Retinal pigment epithelial cell (primary cell): ENCODE measurements around the gene NTRK3.

Experiments used
- DNase-seq: peaks from one replicate; pipeline ENCODE4 v3.0.0-alpha.2; 2010; ENCODE audit warnings: low read depth
- H3K4me3 ChIP-seq: 2 replicates; pipeline ENCODE4 v1.5.1; 2011; ENCODE audit warnings: mild to moderate bottlenecking, low read length, control low read depth, moderate library complexity
- TF ChIP-seq, protein P1 (sequence below): conservative IDR thresholded peaks from 2 replicates; pipeline ENCODE4 v1.5.1; 2011; ENCODE audit warnings: low read depth, low read length, control low read depth, inconsistent platforms

NTRK3 gene

DNA sequence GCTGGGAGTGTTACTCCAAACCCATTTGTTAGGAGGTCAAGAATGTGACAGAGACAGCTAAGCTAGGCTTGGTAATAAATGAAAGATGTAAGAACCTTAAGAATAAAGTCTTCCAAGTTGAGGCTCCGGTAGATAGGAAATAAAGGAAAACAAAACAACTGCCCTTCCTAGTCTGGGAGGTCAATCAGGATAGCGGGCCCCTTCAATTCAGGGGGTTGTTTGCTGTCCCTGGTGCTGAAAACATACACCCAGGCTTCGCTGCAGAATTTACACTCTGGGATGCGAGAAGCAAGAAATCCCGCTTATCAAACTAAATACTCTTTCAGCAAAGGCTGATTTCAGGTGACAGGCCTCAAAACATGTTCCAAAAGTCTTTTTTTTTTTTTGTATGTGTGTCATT is 393.4 kb downstream of the NTRK3 start:
- H3K4me3 ChIP-seq = no peak overlapping the region
- no peak for DNase-seq
- TF ChIP-seq, protein P1, sequence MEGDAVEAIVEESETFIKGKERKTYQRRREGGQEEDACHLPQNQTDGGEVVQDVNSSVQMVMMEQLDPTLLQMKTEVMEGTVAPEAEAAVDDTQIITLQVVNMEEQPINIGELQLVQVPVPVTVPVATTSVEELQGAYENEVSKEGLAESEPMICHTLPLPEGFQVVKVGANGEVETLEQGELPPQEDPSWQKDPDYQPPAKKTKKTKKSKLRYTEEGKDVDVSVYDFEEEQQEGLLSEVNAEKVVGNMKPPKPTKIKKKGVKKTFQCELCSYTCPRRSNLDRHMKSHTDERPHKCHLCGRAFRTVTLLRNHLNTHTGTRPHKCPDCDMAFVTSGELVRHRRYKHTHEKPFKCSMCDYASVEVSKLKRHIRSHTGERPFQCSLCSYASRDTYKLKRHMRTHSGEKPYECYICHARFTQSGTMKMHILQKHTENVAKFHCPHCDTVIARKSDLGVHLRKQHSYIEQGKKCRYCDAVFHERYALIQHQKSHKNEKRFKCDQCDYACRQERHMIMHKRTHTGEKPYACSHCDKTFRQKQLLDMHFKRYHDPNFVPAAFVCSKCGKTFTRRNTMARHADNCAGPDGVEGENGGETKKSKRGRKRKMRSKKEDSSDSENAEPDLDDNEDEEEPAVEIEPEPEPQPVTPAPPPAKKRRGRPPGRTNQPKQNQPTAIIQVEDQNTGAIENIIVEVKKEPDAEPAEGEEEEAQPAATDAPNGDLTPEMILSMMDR = no peak

DNA sequence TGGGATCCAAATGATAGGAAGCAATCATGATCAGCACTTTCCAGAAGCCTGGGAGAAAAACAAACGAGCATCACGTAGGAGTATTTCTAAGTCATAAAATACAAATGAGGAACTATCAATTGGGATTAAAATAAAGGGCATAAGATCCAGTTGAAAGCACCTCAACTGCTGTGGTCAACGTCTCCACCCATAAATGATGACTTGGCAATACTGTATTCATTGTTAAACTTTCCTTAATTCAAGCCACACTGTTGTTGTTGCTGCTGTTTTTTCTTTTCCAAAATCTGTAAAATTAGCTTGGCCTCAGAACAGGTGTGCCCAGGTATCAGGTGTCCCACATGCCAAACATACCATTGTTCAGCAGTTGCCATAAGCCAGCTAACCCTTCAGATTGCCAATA is 395.8 kb downstream of the NTRK3 start:
- DNase-seq = no peak
- TF ChIP-seq, protein P1 = no peak

DNA sequence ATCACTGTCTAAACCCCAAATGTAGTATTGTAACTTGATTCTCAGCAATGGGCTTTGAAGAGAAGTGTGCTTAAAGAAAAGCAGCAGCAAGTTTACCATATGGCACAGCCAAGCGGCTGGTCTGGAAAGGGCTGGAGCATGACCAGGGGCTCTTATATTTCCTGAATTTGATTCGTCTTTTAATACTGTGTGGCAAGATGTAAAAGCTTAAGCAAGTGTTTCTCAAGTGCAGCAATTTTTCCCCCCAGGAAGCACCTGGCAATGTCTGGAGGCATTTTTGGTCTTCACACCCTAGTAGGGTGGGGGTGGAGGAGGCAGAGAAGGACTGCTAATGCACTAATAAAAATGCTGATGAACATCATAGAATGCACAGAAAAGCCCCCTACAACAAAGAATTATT is 397.9 kb downstream of the NTRK3 start:
- no peak overlapping the region for H3K4me3 ChIP-seq
- TF ChIP-seq, protein P1 = no peak
- no peak for DNase-seq

More for the DNA sequence above, 395.8 kb downstream of the NTRK3 start:
- no peak overlapping the region for H3K4me3 ChIP-seq

DNA sequence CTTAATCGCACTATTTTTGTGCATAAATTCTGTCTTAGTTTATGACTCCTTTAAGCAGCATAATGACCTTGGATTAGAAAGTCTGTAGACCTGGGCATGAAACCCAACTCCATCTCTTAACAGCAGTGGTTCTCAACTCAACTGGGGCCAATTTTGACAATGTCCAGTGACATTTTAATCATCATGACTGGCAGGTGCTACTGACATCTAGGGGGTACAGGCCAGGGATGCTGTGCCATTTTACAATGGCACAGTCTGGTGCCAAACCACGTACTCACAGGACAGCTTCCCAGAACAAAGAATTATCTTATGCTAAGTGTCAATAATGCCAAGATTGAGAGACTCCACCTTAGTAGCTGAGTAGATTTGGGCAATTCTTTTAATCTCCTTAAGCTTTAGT is 405.0 kb downstream of the NTRK3 start:
- TF ChIP-seq, protein P1 = no peak
- DNase-seq = no peak
- H3K4me3 ChIP-seq = no peak overlapping the region

DNA sequence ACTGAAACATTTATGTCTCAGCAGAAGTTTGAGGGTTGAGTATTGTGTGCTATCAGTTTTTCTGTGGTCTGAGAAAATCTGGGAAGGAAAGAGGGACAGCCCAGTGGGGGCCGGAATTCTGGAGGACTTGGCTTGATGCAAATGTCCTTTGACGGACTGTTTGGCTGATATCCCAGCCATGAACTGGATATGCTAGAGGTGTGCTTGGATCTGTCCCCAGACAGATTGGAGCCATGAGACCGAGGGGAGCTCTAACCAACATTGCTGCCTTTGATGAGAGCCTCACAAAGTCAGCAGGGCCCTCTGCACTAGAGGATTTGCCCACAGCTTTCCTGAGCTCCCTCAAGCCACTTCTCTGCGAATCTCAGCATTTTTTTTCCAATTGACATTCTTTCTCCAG is 405.6 kb downstream of the NTRK3 start:
- TF ChIP-seq, protein P1 = no peak
- H3K4me3 ChIP-seq = no peak overlapping the region
- peak; percentile 51 for DNase-seq

DNA sequence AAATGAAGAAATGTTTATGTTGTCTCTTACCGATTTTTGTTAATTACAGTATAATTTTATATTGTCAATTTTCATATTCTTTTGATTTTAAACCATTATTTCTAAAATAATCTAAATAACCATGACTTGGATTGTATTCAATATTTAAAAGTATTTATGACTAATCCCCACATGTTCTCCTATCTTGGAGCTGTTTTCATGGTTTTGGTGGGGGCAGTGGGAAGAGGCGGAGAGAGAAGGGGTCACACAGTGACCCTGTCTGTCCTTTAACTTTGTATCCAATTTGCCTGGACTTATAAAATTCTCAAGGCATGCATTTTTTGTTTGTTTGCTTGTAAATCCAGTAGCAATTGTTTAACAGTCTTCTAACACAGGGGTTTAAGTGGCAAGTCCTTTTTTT is 407.4 kb downstream of the NTRK3 start:
- no peak overlapping the region for H3K4me3 ChIP-seq
- no peak for DNase-seq
- TF ChIP-seq, protein P1 = no peak

DNA sequence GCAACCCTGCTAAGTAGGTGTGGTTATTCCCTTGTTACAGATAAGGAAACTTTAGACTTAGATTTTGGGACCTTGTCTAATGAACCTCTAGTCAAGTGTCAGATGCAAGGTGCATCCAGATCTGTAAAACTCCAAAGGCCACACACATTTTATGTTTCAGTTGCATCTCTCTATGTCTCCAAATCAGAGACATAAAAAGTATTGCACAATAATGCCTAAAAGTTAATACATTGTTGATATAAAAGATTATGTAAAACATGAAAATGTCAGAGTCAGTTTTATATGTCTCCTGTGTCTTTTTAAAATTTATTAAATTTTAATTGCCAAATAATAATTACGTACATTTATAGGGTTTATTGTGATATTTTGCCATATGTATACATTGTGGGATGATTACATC is 408.5 kb downstream of the NTRK3 start:
- no peak overlapping the region for H3K4me3 ChIP-seq
- no peak for DNase-seq
- TF ChIP-seq, protein P1 = no peak
